Superior temporal gyrus (tissue), 1 donor: ENCODE data around the gene VPS26B.
"Not testable (repeated sequence)": the region's sequence is repeated elsewhere in the genome, so short reads cannot be mapped to it uniquely, and the experiment has no call there.

Experiments used
- DNase-seq: peaks from one replicate; pipeline ENCODE4 v3.0.0-alpha.2; 2016; ENCODE audit errors: extremely low spot score

The VPS26B gene

GRCh38 chr11:134281635-134282034 is 57.2 kb downstream of the VPS26B start:
- DNase-seq, result not testable (repeated sequence)

DNA sequence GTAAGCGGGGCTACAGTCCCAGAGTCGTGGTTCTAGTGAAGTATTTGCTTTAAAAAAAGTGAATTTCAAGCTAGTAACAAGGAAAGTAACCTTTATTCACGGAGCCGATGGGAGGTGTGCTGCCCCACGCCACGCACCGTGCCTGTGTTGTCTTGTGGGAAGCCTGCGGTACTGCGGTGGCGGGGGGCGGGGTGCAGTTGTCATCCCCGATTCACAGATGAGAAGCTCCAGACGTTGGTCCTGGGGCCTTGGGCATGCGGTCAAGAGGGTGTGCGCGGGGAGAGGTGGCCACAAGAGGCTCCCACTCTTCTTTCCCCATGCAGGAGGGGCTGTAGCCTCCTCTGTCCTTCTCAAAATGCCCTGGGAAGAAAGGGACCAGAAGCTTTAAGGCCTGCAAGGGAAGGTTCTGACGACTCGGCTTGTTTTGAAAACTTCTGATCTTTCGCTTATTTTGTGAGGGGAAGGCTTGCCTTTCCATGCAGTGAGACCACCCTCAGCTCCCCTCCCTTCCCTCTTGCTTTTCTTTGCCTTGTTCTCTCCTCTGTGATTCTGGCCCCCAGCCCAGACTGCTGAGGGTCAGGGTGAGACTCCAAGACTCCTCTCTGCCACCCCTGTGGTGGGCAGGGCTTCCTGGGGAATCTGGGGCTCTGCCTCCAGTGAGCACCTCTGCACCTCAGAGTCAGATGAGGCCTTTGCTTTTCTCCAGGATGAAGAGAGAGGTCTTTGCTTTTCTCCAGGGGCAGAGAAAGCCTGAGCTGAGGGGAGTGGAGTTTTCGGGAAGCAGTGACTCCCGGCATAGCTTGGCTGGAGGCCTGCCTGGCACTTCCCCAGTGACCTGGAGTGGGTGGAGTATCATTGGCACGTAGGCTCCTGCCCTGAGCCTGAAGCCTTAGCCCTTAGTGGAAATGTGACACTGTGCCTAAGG is 57.9 kb downstream of the VPS26B start:
- DNase-seq, result no peak

DNA sequence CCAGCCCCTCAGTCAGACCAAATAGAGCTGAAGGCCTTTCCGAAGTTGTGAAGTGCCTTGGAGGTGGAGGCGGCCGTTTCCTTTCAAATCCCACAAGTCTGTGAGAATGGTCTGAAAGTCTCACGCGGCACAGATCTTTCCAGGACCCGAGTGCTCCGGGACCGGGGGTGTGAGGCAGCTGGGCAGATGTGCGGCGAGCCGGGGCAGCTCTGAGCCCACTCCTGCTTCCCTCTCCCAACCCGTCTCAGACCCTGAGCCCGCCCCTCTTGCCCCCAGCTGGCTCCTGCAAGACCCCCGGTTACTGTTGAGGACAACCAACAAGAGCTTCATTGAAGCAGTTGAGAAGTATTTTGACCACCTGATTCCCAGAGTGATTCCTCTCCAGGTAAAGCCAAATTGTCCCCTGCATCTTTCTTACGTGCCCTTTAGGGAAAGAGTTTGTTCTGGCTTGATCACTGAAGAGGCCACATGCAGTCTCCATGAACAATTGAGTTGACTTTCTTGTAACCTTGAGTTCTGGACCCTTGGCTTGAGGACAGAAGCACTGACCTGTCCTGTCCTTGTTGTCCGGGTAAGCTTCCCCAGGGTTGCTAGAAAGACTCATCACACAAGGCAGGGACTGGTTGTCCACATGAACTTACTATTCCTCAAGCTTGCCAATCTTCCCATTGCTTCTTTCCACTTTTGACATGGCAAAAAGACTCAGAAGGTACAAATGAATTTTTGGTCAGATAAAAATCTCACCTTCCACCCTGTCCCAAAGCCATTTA is 59.2 kb downstream of the VPS26B start:
- no peak for DNase-seq

DNA sequence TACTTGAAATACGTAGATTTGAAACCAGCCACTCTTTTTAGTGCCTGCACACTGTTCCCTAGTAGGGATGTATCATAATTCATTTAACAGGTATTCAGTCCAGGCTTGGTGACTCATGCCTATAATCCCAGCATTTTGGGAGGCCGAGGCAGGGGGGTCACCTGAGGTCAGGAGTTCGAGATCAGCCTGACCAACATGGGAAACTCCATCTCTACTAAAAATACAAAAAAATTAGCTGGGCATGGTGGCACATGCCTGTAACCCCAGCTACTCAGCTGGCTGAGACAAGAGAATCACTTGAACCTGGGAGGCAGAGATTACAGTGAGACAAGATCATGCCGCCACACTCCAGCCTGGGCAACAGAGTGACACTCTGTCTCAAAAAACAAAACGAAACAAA is 59.9 kb downstream of the VPS26B start:
- DNase-seq, result not testable (repeated sequence)

DNA sequence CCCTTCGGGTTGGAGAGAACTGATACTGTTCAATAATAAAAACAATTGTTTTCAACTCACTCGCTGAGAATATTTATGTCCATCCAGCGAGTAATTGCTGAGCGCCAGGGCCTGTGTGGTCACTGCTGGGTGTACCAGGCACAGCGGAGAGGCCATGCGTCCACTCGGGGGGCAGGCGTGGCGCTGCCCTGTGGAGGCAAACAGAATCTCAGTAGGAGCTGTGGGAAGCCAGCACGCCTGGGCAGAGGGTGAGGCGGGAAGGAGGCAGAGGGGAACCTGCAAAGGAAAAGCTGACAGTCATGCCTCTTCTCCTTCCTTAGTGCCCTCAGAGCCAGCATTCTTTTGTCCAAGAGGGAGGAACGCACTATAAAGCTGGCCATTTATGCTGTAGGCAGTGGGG is 63.1 kb downstream of the VPS26B start:
- no peak for DNase-seq

GRCh38 chr11:134288486-134288885 is 64.0 kb downstream of the VPS26B start:
- DNase-seq, result no peak

- no peak for DNase-seq
Measured at GRCh38 chr11:134289167-134289566, 64.7 kb downstream of the VPS26B start.

DNA sequence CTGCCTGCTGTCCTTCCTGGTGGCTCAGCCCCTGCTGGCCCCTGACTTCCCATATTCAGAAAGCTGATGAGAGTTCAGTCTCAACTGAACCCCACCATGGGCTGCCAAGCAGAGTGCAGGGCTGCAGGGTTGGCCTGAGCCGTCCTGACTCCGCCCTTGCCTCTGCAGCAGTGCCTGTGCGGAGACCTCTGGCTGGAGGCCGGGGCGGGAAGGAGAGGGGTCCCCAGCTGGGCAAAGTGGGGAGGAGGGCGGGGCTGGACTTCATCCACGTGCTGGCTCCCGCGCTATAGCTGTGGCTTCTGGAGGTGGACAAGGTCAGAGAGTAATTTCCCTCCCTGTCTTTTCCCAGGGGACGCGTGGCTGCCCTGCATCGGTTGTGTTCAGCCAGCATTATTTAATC is 65.3 kb downstream of the VPS26B start:
- no peak for DNase-seq

DNA sequence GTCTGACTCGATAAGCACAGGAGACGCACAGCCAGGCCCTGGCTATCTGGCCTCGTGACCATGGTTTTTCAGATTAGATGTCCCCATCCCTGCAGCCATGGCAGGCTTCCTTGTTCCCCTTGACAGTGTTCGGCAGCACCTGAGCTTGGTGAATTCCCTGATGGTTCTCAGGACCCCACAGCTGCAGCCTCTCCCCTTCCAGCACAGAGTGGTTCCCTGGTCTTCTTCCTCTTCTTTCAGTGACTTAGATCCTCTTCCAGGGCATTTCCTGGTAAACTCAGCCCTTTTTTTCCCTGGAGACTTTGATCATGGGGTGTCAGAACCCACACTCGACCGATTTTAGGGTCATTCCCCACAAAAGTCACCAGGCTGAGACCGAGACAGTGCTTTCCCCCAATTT is 66.2 kb downstream of the VPS26B start:
- DNase-seq, result no peak

- no peak for DNase-seq
Measured at GRCh38 chr11:134291196-134291595, 66.7 kb downstream of the VPS26B start.

DNA sequence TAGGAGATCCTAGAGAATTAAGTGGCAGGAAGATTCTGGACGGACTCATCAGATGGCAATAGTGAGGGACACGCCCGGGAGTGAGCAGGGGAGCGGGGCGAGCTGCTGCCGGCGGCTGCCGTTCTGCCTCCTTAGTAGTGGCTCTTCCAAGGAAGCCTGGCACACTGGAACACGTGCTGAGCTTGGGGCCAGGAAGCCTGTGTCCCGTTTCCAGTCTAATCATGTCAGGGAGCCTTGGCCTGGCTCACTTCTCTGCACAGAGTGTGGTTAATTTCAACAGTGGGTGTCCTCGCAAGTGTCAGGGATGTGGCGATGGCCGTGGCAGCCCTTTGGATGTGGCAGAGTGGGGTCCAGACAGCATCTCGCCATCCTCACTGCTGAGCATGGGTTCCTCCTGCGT is 68.2 kb downstream of the VPS26B start:
- no peak for DNase-seq

DNA sequence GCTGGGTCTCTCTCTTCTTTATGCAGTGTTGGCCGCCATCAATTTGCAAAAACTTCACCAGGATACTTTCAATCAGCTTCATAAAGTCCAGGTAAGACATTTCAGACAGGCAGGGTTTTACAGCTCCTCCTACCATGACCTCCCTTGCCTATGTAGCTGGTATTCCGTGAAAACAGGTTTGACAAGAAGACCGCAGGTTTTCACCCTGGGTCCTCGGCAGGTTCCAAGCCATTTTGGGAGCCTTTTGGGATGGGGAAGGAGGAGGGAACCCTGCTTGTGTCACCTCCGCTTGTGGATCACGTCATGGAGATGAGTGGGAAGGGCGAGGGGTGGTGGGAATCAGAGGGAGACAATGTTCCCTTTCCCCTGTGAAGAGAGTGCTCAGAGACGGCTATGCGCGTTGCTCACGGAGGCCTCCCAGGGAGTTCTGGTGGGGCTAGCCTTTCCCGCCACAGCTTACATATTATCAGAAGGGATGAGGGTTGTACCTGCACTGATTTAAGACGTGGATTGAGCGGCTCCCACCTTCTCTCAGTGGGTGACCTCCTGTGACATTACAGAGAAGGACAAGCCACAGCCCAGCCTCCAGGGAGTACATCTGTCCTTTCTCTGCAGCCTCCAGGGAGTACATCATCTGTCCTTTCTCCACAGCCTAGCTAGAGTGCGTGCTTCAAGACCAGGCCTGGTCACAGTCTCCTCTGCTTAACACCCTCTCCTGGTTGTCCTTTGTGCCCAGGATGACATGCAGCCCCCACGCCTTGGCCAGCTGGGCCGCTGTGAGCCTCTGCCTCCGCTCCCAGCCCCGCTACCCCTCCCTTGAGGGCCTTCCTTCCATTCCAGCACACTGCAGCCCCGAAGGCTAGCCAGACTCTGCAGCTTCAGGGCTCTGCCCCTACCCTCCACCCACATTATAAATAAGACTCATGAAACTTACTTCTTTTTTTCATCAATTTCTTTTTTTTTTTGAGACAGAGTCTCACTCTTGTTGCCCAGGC is 68.9 kb downstream of the VPS26B start:
- no peak for DNase-seq

DNA sequence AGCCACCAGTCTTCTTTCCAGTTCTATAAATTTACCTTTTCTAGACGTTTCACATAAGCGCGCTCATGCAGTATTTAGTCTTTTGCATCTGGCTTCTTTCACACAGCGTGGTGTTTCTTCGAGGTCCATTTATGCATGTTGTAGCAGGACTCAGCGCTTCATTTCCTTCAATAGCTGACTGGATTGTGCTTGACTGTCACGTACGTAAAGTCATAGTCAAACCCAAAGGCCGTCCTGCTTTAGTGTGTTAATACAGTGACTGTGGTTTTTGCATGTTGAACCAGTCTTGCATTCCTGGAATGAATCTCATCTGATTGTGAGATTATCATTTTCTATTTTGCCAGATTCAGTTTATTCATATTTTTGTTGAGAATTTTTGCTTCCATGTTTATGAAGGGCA is 70.2 kb downstream of the VPS26B start:
- no peak for DNase-seq
